Globus pallidus (tissue), 1 donor: Measurements from ENCODE around the gene TICAM1.
A peak's percentile ranks its signal among the peaks of the same experiment; 100 is the strongest.
"Not testable (repeated sequence)": the region's sequence is repeated elsewhere in the genome, so short reads cannot be mapped to it uniquely, and the experiment has no call there.

Experiments used
- DNase-seq: peaks from one replicate; pipeline ENCODE4 v3.0.0-alpha.2; 2015; ENCODE audit warnings: low spot score

TICAM1 gene

GRCh38 chr19:4831304-4831978 lies at the start of gene TICAM1:
TSS of gene TICAM1 (minus strand) at chr19:4831712. CDS start at chr19:4818377, 13,335 bp downstream.
- no peak for DNase-seq

DNA sequence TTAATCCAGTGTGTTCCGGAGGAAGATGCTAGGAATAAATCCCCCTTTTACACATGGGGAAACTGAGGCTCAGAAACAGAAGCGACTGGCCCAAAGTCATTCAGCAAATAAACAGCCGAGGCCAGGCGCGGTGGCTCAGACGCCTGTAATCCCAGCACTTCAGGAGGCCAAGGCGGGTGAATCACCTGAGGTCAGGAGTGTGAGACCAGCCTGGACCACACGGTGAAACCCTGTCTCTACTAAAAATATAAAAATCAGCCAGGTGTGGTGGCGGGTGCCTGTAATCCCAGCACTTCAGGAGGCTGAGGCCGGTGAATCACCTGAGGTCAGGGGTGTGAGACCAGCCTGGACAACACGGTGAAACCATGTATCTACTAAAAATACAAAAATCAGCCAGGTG lies 47.5 kb upstream of the TICAM1 start:
- DNase-seq: no peak

- peak; percentile 51 for DNase-seq
Observed at GRCh38 chr19:4878491-4878968, 47.0 kb upstream of the TICAM1 start.

GRCh38 chr19:4877753-4878490 lies 46.4 kb upstream of the TICAM1 start:
- peak; percentile 94 for DNase-seq

DNA sequence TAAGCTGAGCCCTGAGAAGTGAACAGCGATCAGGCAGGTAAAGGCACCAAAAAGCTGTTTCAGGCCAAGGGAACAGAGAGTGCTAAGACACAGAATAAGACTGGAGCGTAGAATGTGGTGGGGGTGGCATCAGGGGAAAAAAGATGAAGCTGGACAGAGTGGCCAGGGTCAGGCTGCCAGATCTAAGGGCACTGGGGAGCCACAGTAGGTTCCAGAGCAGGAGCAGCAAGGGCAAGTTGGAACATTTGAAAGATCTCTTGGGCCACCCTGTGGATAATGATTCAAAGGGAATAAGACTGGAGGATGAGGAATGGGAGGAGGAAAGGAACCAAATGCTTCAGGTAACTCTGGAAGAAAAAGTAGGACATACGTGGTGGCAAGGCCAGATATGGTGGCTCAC lies 42.4 kb upstream of the TICAM1 start:
- DNase-seq: no peak

GRCh38 chr19:4871711-4872110 lies 40.2 kb upstream of the TICAM1 start:
- no peak for DNase-seq

DNA sequence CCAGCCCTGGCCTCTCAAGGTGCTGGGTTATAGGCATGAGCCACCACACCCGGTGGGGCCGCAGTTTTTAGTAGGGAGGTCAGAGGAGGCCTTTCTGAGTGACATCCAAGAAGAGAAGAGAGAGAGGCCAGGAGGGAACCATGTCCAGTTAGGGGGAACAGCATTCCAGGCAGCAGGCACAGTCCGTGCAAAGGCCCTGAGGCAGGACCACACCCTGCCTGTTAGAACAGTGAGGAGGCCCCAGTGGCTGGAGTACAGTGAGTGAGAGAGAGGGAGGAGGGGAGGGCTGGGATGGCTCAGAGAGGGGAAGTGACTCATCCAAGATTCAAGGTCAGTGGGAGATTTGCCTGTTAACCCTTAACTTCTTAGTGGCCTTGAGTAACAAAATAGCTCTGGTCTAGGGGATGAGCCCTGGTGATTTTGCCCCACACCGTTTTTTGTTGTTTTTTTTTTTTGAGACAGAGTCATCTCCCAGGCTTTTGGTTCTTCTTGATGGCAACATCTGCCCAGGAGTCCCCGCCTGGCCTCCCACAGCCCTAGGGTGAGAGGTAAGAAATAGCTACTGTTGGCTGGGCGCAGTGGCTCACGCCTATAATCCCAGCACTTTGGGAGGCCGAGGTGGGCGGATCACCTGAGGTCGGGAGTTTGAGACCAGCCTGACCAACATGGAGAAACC lies 38.7 kb upstream of the TICAM1 start:
- no peak for DNase-seq

DNA sequence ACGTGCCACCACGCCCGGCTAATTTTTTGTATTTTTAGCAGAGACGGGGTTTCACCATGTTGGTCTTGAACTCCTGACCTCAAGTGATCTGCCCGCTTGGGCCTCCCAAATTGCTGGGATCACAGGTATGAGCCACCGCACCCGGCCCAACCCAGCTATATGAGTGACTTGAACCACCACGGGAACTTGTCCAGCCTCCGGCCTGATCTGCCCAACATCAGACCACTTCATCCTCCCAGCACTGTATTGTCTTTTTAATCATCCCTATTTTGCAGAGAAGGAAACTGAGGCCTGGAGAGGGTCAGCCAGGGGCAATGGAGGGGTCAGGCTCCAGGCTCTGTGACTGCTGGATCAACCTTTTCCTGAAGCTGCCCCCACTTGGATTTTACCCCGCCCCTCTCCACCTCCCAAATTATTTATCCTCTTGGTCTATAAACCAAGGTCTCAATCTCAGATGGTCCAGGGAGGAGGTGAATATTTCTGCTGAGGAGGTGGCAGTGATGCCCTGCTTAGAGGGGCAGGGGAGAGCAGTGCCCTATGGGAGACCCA lies 36.8 kb upstream of the TICAM1 start:
- DNase-seq: no peak

GRCh38 chr19:4867534-4868285 lies 36.2 kb upstream of the TICAM1 start, which contains the start of gene PLIN3:
TSS of gene PLIN3 (minus strand) at chr19:4867667. CDS start at chr19:4861394, 6,273 bp downstream.
- peak; percentile 89 for DNase-seq

GRCh38 chr19:4866595-4867424 lies 35.3 kb upstream of the TICAM1 start:
- no peak for DNase-seq

GRCh38 chr19:4861147-4861546 lies 29.6 kb upstream of the TICAM1 start:
- no peak for DNase-seq

GRCh38 chr19:4859697-4860096 lies 28.2 kb upstream of the TICAM1 start:
- DNase-seq: no peak

GRCh38 chr19:4856468-4856867 lies 25.0 kb upstream of the TICAM1 start:
- DNase-seq: peak; percentile 73

GRCh38 chr19:4853506-4853905 lies 22.0 kb upstream of the TICAM1 start:
- DNase-seq: not testable (repeated sequence)

- DNase-seq: no peak
Observed at GRCh38 chr19:4852484-4852883, 21.0 kb upstream of the TICAM1 start.

DNA sequence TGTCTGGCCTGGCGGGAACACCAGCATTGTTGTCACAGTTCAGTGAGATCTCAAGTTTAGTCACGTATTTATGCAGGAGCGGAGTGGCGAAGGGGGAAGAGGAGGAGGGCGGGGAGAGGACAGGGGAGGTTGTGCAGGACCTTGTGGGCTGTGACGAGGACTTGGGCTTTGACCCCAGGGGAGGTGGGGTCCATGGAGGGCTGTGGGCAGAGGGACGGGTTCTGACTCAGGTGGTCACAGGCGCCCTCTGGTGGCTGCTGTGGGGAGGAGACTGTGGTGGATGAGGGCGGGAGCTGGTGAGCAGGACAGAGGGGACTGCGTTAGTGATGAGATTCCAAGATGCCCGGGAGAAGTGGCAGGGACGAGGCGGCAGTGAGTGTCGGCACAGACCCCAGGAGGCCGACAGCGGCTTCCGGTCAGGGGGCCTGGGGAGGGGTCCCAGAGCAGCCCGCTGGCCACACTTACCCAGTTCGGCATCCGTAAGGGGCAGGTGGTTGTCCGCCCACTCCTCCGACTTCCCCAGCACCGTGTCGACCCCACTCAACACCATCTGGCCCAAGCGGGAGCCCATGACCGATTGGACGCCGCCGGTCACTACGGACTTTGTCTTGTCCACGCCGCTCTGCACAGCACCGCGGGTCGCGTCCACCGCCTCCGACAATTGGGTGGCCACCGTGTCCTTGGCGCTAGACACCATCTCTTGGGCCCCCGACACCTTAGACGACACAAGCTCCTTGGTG lies 20.2 kb upstream of the TICAM1 start:
- DNase-seq: peak; percentile 51

GRCh38 chr19:4849019-4849418 lies 17.5 kb upstream of the TICAM1 start:
- no peak for DNase-seq

DNA sequence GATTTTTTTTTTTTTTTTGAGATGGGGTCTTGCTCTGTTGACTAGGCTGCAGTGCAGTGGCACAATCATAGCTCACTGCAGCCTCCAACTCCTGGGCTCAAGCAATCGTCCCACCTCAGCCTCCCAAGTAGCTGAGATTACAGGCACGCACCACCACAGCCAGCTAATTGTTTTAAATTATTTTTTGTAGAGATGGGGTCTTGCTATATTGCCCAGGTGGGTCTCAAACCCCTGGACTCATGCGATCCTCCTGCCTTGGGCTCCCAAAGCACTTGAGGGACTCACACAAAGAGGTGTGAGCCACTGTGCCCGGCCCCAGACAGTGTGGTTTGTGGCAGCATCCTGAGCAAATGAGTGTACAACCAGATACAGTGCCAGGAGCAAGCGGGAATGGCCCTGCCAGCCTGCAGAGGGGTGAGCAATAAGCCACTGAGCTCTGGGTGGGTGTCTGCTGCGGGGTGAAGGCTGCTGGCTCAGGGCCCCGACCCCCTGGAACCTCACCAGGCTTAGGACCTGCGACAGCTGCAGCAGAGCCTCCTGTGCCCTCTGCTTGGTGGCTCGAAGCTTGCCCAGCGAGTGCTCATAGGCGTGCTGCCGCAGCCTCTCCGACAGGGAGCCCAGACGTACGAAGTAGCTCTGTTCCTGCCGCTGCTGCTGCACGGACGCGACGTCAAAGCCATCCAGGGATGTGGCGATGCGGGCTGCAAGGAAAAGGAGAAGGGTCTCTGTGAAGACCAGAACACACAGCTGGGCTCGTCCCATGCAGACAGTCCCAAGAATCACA lies 15.9 kb upstream of the TICAM1 start:
- DNase-seq: no peak

DNA sequence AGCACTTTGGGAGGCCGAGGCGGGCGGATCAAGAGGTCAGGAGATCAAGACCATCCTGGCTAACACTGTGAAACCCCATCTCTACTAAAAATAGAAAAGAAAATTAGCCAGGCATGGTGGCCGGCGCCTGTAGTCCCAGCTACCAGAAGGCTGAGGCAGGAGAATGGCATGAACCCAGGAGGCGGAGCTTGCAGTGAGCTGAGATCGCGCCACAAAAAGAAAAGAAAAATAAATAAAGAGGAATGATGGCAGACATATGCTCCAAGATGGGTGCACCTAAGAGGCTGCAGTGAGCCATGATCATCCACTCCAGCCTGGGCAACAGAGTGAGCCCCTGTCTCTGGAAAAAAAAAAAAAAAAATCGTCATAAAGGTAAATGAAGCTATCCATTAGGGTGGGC lies 14.5 kb upstream of the TICAM1 start:
- not testable (repeated sequence) for DNase-seq
